ENCODE results near the gene DLG4. TPM values are rescaled to one million over a fixed set of nuclear protein-coding genes. Genes with fewer than 3 reads are reported as not detected.

Gene DLG4
- total RNA-seq, 2 experiments from 2014 or later, result 9.5 to 9.7 TPM

DNA sequence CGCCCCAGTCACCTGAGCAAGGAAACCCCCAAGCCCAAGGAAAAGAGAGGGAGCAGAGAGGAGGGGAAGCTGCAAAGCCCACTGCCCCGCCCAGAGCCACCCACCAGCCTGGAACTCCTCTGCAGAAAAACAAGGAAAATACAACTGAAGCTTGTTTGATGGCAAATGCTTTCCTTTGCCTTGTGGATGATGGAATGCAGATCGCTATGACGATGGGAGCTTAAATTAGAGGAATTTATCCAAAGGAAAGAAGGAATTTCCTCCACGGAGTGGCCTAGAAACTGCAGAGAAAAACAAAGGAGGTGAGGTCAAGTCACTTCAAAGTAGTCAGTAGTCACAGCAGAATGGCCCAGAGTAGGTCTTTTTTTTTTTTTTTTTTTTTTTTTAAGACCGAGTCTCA is 73.5 kb downstream of the DLG4 start:
- intact Hi-C loops (cut with micrococcal nuclease), result no loop called here
- H3K9me3 Mint-ChIP-seq, result no peaks in the 10 kb centered on the region
- DNase-seq (no peak), ATAC-seq (no peak)
- H3K27ac Mint-ChIP-seq, result no peak overlapping the region
- no peak overlapping the region for H3K4me3 Mint-ChIP-seq
- POLR2A ChIA-PET, result no interaction called here
- TF ChIP-seq, protein P1, sequence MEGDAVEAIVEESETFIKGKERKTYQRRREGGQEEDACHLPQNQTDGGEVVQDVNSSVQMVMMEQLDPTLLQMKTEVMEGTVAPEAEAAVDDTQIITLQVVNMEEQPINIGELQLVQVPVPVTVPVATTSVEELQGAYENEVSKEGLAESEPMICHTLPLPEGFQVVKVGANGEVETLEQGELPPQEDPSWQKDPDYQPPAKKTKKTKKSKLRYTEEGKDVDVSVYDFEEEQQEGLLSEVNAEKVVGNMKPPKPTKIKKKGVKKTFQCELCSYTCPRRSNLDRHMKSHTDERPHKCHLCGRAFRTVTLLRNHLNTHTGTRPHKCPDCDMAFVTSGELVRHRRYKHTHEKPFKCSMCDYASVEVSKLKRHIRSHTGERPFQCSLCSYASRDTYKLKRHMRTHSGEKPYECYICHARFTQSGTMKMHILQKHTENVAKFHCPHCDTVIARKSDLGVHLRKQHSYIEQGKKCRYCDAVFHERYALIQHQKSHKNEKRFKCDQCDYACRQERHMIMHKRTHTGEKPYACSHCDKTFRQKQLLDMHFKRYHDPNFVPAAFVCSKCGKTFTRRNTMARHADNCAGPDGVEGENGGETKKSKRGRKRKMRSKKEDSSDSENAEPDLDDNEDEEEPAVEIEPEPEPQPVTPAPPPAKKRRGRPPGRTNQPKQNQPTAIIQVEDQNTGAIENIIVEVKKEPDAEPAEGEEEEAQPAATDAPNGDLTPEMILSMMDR (IDR thresholded peaks at IDR 0.05), result no peak
- no peaks in the 10 kb centered on the region for H3K4me1 Mint-ChIP-seq (ENCODE audit: low read depth)
- H3K36me3 Mint-ChIP-seq (ENCODE audit: low read depth), result no peaks in the 10 kb centered on the region
- H3K27me3 Mint-ChIP-seq, result no peaks in the 10 kb centered on the region
- CTCF ChIA-PET, result interaction anchor here (0.9 to 2.8 kb wide), 5 partner anchors 10 to 142 kb away, joined by 3 to 11 read pairs (median 4); no protein-coding TSS in a partner anchor

DNA sequence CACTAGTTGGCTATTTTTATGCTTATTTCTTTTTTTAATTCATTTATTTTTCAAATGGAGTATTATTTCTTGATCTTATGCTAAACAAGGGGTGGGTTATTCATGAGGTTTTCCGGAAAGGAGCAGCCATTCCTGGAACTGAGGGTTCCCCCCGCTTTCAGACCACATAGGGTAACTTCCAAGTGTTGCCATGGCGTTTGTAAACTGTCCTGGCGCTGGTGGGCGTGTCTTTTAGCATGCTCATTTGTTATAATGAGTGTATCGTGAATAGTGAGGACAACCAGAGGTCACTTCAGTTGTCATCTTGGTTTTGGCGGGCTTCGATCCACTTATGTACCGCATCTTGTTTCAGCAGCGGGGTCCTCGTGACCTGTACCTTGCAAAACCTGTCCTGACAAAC is 75.4 kb downstream of the DLG4 start:
- no peak for DNase-seq
- no peak for ATAC-seq
- intact Hi-C loops (cut with micrococcal nuclease), result no loop called here
- ChIA-PET CTCF (interaction anchor here (2.8 kb wide), 1 partner anchor 8 kb away, joined by 11 read pairs; no protein-coding TSS in a partner anchor), POLR2A (no interaction called here)
- H3K27me3 Mint-ChIP-seq, result peaks cover 3% of the 10 kb centered on the region
- TF ChIP-seq, protein P1 (IDR thresholded peaks at IDR 0.05), result no peak
- H3K27ac Mint-ChIP-seq, result no peak overlapping the region
- H3K36me3 Mint-ChIP-seq (ENCODE audit: low read depth), result no peaks in the 10 kb centered on the region
- H3K9me3 Mint-ChIP-seq, result no peaks in the 10 kb centered on the region
- H3K4me3 Mint-ChIP-seq, result no peak overlapping the region
- no peaks in the 10 kb centered on the region for H3K4me1 Mint-ChIP-seq (ENCODE audit: low read depth)

GRCh38 chr17:7141824-7142223 is 77.8 kb downstream of the DLG4 start:
- TF ChIP-seq, protein P1 (IDR thresholded peaks at IDR 0.05), result no peak
- no peaks in the 10 kb centered on the region for H3K9me3 Mint-ChIP-seq
- no peaks in the 10 kb centered on the region for H3K4me1 Mint-ChIP-seq (ENCODE audit: low read depth)
- intact Hi-C loops (cut with micrococcal nuclease), result no loop called here
- H3K36me3 Mint-ChIP-seq (ENCODE audit: low read depth), result no peaks in the 10 kb centered on the region
- POLR2A ChIA-PET, result no interaction called here
- no peak overlapping the region for H3K27ac Mint-ChIP-seq
- ATAC-seq (no peak), DNase-seq (no peak)
- CTCF ChIA-PET, result interaction anchor here (0.7 to 11.2 kb wide), 3 partner anchors 36 to 155 kb away, joined by 3 to 371 read pairs (median 5); partner anchors contain the start of gene SLC16A11
- H3K27me3 Mint-ChIP-seq, result peaks cover 3% of the 10 kb centered on the region
- H3K4me3 Mint-ChIP-seq, result no peak overlapping the region

GRCh38 chr17:7139400-7139799 is 80.2 kb downstream of the DLG4 start:
- H3K27me3 Mint-ChIP-seq, result peaks cover 6% of the 10 kb centered on the region
- H3K36me3 Mint-ChIP-seq (ENCODE audit: low read depth), result no peaks in the 10 kb centered on the region
- H3K27ac Mint-ChIP-seq, result no peak overlapping the region
- intact Hi-C loops (cut with micrococcal nuclease), result no loop called here
- no peak for ATAC-seq
- H3K9me3 Mint-ChIP-seq, result no peaks in the 10 kb centered on the region
- H3K4me3 Mint-ChIP-seq, result no peak overlapping the region
- POLR2A ChIA-PET, result no interaction called here
- DNase-seq, result no peak
- CTCF ChIA-PET, result interaction anchor here (1.1 to 11.2 kb wide), 3 partner anchors 38 to 229 kb away, joined by 3 to 371 read pairs (median 5); partner anchors contain the start of gene SLC16A11
- H3K4me1 Mint-ChIP-seq (ENCODE audit: low read depth), result peaks cover 4% of the 10 kb centered on the region
- TF ChIP-seq, protein P1 (IDR thresholded peaks at IDR 0.05), result no peak

- Mint-ChIP-seq H3K27ac (no peak overlapping the region), H3K36me3 (ENCODE audit: low read depth) (no peaks in the 10 kb centered on the region), H3K9me3 (no peaks in the 10 kb centered on the region), H3K4me3 (no peak overlapping the region), H3K4me1 (ENCODE audit: low read depth) (peaks cover 4% of the 10 kb centered on the region), H3K27me3 (peaks cover 6% of the 10 kb centered on the region)
- ATAC-seq, result no peak
- no peak for DNase-seq
- ChIA-PET CTCF (interaction anchor here (1.1 to 11.2 kb wide), 4 partner anchors 14 to 228 kb away, joined by 3 to 371 read pairs (median 4); partner anchors contain the start of gene SLC16A11), POLR2A (no interaction called here)
- TF ChIP-seq, protein P1 (IDR thresholded peaks at IDR 0.05), result no peak
- intact Hi-C loops (cut with micrococcal nuclease), result no loop called here
Observed at GRCh38 chr17:7138800-7139381, 80.7 kb downstream of the DLG4 start.

Data from activated CD8-positive, alpha-beta T cell treated with anti-CD3 and anti-CD28 coated beads for 36 hours (primary cell).